GM19025 (cell line): ENCODE measurements around the gene PHC1.
"Not testable (repeated sequence)": the region's sequence is repeated elsewhere in the genome, so short reads cannot be mapped to it uniquely, and the experiment has no call there.

Experiments
- ATAC-seq: cut with Tn5 transposase; IDR thresholded peaks from one replicate; pipeline ENCODE4 v1.9.1; 2021; ENCODE audit warnings: mild to moderate bottlenecking, low read depth, moderate library complexity; ENCODE audit not compliant: unreplicated experiment

Gene PHC1

GRCh38 chr12:8907513-8907912 lies 6.8 kb upstream of the PHC1 start:
- ATAC-seq = no peak

DNA sequence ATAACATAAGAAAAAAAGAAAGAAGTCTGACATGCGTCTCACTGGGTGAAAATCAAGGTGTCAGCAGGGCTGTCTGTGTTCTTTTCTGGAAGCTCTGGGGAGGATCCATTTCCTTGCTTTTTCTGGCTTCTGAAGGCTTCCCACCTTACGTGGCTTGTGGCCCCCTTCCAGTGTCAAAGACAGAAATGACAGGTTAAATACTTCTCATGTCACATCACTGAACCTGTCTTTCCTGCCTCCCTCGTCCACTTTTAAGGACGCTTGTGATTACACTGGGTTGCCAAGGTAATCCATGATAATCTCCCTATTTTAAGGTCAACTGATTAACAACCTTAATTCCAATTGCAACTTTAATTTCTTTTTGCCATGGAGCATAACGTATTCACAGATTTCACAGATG lies 4.6 kb upstream of the PHC1 start:
- ATAC-seq = no peak

DNA sequence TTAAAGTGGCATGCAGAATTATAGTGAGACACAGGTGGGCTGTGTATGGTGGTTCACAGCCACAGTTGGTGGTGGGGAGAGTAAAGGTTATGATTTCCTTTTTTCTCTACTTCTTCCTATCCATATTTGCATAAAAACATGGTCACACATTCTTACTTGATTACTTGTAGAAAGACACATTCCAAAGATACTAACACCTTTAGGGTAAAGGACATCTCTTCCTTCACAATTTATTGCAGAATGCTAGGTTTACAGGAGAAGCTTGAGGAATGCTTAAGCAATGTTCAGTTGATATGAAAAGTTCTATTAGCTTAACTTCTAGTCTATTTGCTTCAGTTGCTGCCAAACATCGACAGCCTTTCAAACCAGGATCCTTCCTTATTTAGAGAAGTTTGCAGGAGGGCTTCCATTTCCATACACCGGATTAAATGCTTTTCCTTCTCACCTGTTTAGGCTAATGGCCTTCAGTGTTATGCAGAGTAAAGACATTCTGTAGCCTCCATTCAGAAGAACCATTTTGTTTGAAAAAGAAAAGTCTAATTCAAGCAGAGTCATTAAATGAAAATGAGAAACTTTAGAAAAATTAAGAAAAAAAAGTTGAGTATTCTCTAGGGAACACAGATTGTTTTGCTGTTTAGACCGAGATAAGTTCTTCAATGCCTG lies 2.6 kb upstream of the PHC1 start:
- ATAC-seq = no peak

GRCh38 chr12:8912914-8913313 lies 1.4 kb upstream of the PHC1 start:
- ATAC-seq = no peak

DNA sequence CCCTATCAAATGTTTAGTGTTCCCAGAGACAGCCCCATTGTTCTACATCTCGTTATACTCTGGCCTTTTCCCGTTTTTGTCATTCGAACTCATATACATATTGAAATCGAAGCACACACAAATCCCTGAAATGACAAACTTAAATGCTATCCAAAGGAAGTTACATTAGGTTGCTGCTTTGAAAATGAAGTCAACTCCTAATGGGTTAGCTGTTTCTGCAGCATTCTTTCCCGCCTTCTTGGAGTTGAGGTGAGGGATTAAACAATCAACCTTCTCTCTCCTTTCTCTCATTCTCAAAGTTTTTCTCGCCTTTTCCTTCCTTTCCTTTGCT lies 642 bp upstream of the PHC1 start:
- no peak for ATAC-seq

DNA sequence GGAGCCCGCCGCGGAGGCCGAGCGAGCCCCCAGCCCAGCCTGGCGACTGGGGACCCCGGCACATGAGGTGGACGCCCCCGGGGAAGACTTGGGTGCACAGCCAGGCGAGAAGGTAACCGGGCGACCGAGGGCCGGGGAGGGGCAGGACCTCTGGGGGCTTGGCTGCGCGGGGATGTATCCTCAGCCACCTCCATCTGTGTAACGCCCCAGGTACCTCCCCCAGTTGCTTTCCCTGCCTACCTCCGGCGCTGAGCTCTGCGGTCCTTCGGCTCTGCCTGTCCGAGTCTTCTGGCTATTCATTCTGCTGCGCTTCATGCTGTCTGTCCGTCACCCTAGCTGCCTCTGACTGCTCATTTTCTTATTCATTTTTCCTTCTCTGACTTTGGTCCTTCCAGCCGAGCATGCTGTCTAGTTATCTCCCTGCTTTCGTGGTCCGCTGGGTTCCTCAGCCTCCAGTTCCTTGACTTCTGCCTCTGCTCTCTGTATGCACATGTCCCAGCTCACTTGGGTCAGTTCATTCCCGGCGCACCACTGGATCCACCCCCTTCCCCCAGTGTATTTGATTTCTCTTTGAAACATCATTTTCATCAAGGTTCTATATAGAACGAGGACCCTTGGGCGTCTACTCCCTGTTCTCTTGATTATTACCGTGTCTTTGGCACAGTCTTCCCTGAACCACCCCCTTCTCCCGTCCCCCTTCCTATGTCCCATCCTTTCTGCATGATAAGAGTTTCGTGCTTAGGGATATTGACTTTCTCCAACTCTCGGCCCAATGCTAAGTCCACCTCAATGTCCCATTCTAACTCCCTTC lies 612 bp downstream of the PHC1 start:
- peak; percentile 67 for ATAC-seq

- no peak for ATAC-seq
Observed at GRCh38 chr12:8916154-8916553, 1.8 kb downstream of the PHC1 start.

DNA sequence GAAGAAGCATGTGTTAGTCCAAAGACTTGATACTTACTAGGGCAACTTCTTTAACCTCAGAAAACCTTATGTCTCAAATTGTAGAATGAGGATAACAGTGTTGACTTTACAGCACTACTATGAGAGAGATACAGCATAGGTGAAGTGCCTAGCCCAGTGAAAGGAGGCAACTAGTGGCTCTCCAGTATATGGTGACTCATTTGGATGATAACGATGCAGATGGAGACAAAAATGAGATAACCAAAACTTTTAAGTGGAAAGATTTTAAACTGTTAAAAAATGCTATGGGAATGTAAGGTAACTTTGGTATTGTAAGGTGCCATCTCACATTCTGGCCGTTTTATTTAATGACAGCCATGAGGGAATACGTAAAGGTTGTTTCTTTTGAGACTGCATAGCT lies 2.7 kb downstream of the PHC1 start:
- ATAC-seq = no peak

DNA sequence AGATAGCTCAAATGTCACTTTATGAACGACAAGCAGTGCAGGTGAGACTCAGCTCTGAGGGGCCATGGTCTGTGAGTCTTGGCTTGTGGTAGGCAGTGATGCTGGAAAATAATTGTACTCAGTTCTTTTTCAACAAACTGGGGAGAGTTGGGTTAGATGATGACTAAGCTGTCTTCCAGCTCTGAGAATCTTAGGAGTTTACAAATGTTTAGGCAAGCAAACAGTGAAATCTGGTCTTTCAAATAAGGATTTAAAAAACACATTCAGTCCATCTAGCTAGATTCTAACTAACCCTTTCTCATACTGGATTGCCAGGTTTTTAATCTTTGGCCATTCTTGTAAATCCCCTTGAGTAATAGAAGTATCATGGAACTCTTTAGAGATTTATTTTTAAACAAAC lies 3.4 kb downstream of the PHC1 start:
- no peak for ATAC-seq

GRCh38 chr12:8919643-8920042 lies 5.3 kb downstream of the PHC1 start:
- ATAC-seq = not testable (repeated sequence)

- ATAC-seq = no peak
Observed at GRCh38 chr12:8922544-8922943, 8.2 kb downstream of the PHC1 start.

DNA sequence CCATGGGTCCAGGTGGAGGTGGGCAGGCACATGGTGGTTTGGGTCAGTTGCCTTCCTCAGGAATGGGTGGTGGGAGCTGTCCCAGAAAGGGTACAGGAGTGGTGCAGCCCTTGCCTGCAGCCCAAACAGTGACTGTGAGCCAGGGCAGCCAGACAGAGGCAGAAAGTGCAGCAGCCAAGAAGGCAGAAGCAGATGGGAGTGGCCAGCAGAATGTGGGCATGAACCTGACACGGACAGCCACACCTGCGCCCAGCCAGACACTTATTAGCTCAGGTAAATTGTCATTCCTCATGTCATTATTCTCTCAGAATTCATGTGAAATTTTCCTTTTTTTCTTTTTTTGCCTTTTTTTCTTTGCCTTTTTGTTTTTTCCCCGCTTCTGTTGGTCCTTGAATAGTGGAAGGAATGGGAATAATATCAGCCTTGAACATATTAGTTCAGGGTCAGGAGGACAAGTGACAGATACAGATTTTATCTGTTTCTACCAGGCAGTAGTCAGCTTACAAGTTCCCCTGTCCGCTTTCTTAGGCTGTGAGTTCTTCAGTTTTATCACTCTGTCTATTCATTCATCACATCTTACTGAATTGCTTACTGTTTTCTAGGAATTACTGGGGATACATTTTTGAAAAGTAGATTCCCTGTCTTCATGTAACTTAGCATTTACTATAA lies 16.5 kb downstream of the PHC1 start:
- not testable (repeated sequence) for ATAC-seq

DNA sequence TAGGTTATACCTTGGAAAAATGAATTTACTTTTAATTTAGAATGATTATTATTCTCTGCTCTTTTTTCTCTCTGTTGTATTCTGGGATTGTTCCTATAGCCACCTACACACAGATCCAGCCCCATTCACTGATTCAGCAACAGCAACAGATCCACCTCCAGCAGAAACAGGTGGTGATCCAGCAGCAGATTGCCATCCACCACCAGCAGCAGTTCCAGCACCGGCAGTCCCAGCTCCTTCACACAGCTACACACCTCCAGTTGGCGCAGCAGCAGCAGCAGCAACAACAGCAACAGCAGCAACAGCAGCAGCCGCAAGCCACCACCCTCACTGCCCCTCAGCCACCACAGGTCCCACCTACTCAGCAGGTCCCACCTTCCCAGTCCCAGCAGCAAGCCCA lies 18.2 kb downstream of the PHC1 start:
- ATAC-seq = not testable (repeated sequence)

GRCh38 chr12:8934080-8934479 lies 19.8 kb downstream of the PHC1 start:
- not testable (repeated sequence) for ATAC-seq

GRCh38 chr12:8936735-8937134 lies 22.4 kb downstream of the PHC1 start:
- ATAC-seq = no peak

DNA sequence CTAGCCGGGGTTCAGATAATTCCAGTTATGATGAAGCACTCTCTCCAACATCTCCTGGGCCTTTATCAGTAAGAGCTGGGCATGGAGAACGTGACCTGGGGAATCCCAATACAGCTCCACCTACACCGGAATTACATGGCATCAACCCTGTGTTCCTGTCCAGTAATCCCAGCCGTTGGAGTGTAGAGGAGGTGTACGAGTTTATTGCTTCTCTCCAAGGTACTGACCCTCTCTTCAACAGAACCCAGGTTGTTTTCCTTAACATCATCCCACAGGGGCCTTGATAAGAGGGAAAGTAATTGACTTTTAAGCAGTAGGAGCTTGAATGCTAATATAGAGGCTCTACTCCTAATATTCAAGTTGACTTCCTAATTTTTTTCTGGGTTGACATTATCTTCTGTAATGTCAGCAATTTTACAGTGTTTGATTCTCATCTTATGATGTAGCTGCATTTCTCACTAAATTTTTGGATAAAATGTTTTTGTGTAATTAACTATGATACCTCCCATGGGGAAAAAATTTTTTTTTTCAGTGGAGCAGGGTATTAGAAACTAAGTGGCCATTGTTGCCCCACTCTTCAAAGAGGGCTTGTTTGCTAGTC lies 23.6 kb downstream of the PHC1 start:
- ATAC-seq = not testable (repeated sequence)

DNA sequence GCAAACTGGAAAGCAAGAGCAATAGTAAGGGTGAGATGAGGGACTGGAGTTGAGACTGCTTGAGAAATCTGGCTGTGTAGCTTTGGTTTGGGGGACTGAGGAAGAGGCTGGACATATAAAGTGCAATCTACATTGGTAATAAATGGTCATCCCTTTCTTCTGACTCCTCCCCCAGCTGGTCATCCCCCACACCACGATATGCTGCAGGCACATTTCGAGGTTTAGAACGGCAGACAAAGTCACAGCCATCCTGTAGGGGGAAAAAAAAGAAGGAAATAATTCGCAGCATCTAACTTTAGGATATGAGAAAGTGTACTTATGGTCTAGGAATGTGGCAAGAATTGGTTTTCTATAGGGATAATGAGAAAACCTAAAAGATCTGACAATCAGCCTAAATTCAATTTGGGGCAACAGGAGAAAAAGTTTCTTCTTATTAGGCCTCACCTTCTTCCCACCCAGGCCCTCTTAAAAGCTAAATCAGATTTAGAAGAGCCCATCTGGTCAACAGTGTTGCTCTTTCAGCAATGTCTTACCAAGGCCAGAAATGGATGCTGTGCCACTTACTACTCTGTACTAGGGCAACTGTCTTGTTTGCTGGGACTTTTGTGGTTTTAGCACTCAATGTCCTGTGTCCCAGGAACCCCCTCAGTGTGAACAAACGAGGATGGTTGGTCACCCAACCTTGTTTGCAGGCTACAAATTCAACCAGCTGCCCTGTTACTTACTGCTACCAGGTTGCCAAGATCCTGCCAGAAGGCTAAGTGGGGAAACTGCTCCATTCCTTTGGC lies 27.6 kb downstream of the PHC1 start:
- ATAC-seq = no peak

DNA sequence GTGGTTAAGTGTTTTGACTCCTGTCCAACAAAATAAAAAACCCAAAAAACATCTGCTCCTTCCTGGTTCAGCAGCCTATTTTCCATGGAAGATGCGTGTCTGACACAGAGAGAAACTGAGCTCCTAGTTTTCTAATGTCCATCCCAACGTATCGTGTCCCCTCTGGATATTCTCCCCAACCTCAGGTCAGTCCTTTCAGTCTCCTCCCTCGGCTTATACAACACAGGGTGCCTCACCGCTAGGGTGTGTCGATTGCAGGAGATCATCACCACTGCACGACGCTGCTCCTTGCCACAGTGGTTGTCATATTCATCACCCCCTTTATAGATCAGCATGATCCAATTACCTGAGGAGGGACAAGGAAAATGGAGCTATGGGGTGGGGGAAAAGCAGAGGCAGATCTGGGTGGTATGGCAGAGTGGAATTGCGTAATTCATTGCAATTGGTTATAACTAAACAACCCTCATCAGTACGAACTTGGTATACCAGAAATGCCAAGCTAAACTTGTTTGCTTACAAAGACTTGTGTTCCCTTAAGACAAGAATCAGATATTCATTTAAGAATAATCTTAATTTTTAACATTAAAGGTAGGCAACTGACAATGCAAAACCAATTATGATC lies 29.4 kb downstream of the PHC1 start:
- no peak for ATAC-seq

DNA sequence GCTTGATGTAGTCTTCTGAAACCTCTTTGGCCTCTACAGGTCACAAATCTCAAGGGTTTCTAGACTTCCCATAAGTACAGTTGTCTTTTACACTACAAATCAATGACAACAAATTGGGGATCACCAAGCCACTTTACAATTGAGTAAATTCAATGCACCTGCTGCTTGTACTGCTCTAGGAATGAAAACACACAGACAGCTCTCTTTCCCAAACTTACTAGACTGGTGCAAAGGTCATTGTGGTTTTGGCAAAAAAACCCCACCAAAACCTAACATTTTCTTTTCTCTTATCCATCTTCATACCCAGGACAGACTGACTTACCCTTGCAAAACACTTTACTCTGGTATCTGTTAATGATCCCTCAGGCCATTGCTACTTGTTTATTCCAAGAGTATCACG lies 32.4 kb downstream of the PHC1 start:
- no peak for ATAC-seq

DNA sequence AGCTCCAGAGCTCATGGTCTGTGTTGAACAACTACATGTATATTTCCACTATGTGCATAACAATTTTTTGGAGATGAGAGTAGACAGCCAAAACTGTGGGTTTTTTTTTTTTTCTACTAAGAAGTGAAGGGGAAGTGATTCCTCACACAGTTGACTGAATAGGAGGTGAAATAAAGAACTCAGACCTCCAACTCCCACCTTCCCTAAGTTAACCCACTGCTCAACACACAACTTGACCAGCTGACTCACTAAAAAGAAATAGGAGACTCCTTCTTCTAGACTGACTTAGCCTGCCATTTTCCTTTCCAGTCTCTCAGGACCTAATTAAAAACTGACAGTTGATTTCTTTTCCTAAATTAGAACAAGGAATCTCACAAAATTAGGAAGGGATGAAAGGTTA lies 33.4 kb downstream of the PHC1 start:
- ATAC-seq = no peak
